WTC11 (cell line): ENCODE measurements around the gene TESK2.

Experiments
- CREB1 ChIP-seq: sonication (generic); formaldehyde crosslinking; IDR thresholded peaks from 2 replicates; pipeline ENCODE4 v1.8.0; 2023; ENCODE audit warnings: mild to moderate bottlenecking, missing genetic modification reagents
- CREM ChIP-seq: sonication (generic); formaldehyde crosslinking; IDR thresholded peaks from 2 replicates; pipeline ENCODE4 v1.8.1; 2022; ENCODE audit warnings: mild to moderate bottlenecking, missing genetic modification reagents, moderate library complexity
- NR3C1 ChIP-seq: sonication (generic); formaldehyde crosslinking; conservative IDR thresholded peaks from 2 replicates; pipeline ENCODE4 v1.8.1; 2023; ENCODE audit warnings: low read depth, mild to moderate bottlenecking, missing genetic modification reagents
- OVOL2 ChIP-seq: fragments of 250-450 bp; sonication (Bioruptor Pico); IDR thresholded peaks from 2 replicates; pipeline ENCODE4 v1.9.0; 2021; ENCODE audit warnings: mild to moderate bottlenecking, borderline replicate concordance
- RORB ChIP-seq: fragments of 250-450 bp; sonication (Bioruptor Pico); IDR thresholded peaks from 2 replicates; pipeline ENCODE4 v1.9.0; 2021; ENCODE audit warnings: mild to moderate bottlenecking
- SMAD4 ChIP-seq: sonication (generic); formaldehyde crosslinking; IDR thresholded peaks from 2 replicates; pipeline ENCODE4 v1.8.0; 2022; ENCODE audit warnings: mild to moderate bottlenecking, missing genetic modification reagents
- ZNF263 ChIP-seq: sonication (generic); formaldehyde crosslinking; IDR thresholded peaks from 2 replicates; pipeline ENCODE4 v1.8.1; 2022; ENCODE audit warnings: low read depth, mild to moderate bottlenecking, moderate library complexity, missing genetic modification reagents
- ZNF416 ChIP-seq: fragments of 250-450 bp; sonication (Bioruptor Pico); IDR thresholded peaks from 2 replicates; pipeline ENCODE4 v1.9.0; 2021; ENCODE audit warnings: mild to moderate bottlenecking, inconsistent platforms
- TF ChIP-seq, protein P1 (sequence below): fragments of 200-600 bp; IDR thresholded peaks from 2 replicates; pipeline ENCODE4 v1.8.0; 2022; ENCODE audit warnings: antibody characterized with exemption
- TF ChIP-seq, protein P2 (sequence below): sonication (generic); formaldehyde crosslinking; IDR thresholded peaks from 2 replicates; pipeline ENCODE4 v1.8.1; 2023; ENCODE audit warnings: mild to moderate bottlenecking, moderate library complexity, missing genetic modification reagents
- TF ChIP-seq, protein P3 (sequence below): sonication (generic); formaldehyde crosslinking; IDR thresholded peaks from 2 replicates; pipeline ENCODE4 v1.8.1; 2023; ENCODE audit warnings: mild to moderate bottlenecking, missing genetic modification reagents, moderate library complexity
- TF ChIP-seq, protein P4 (sequence below): sonication (generic); formaldehyde crosslinking; conservative IDR thresholded peaks from 2 replicates; pipeline ENCODE4 v1.8.1; 2022; ENCODE audit warnings: mild to moderate bottlenecking, missing genetic modification reagents

DNA sequence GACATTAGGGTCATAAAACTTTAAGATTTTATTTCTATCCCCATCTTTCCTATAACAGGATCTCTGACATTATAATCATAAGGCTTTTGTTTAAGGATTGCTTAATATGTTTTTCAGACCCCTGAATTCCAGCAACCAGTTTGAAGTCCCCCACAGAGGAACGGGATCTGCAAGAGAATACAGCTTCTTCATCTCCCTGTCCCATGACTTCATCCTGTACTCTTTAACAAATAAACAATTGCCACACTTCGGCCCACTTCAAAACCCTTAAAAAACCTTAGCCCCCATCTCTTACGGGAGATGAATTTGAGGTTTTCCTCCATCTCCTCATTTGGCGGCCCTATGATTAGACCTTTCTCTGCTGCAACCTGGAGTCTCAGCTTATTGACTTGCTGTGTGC lies 35.8 kb downstream of the TESK2 start:
- TF ChIP-seq, protein P1, sequence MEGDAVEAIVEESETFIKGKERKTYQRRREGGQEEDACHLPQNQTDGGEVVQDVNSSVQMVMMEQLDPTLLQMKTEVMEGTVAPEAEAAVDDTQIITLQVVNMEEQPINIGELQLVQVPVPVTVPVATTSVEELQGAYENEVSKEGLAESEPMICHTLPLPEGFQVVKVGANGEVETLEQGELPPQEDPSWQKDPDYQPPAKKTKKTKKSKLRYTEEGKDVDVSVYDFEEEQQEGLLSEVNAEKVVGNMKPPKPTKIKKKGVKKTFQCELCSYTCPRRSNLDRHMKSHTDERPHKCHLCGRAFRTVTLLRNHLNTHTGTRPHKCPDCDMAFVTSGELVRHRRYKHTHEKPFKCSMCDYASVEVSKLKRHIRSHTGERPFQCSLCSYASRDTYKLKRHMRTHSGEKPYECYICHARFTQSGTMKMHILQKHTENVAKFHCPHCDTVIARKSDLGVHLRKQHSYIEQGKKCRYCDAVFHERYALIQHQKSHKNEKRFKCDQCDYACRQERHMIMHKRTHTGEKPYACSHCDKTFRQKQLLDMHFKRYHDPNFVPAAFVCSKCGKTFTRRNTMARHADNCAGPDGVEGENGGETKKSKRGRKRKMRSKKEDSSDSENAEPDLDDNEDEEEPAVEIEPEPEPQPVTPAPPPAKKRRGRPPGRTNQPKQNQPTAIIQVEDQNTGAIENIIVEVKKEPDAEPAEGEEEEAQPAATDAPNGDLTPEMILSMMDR = no peak
- TF ChIP-seq CREB1 (CRISPR knock-in tag) (no peak), SMAD4 (no peak), ZNF263 (CRISPR knock-in tag) (no peak), ZNF416 (CRISPR knock-in tag) (no peak), RORB (CRISPR knock-in tag) (no peak), NR3C1 (CRISPR knock-in tag) (no peak), OVOL2 (CRISPR knock-in tag) (no peak), CREM (no peak)
- TF ChIP-seq, protein P2, sequence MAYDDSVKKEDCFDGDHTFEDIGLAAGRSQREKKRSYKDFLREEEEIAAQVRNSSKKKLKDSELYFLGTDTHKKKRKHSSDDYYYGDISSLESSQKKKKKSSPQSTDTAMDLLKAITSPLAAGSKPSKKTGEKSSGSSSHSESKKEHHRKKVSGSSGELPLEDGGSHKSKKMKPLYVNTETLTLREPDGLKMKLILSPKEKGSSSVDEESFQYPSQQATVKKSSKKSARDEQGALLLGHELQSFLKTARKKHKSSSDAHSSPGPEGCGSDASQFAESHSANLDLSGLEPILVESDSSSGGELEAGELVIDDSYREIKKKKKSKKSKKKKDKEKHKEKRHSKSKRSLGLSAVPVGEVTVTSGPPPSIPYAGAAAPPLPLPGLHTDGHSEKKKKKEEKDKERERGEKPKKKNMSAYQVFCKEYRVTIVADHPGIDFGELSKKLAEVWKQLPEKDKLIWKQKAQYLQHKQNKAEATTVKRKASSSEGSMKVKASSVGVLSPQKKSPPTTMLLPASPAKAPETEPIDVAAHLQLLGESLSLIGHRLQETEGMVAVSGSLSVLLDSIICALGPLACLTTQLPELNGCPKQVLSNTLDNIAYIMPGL (CRISPR knock-in tag) = no peak
- TF ChIP-seq, protein P3, sequence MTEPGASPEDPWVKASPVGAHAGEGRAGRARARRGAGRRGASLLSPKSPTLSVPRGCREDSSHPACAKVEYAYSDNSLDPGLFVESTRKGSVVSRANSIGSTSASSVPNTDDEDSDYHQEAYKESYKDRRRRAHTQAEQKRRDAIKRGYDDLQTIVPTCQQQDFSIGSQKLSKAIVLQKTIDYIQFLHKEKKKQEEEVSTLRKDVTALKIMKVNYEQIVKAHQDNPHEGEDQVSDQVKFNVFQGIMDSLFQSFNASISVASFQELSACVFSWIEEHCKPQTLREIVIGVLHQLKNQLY (CRISPR knock-in tag) = no peak
- TF ChIP-seq, protein P4, sequence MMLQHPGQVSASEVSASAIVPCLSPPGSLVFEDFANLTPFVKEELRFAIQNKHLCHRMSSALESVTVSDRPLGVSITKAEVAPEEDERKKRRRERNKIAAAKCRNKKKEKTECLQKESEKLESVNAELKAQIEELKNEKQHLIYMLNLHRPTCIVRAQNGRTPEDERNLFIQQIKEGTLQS = no peak
